SK-N-MC (cell line): ENCODE measurements around the gene GEN1.

Source experiments
- EZH2 ChIP-seq: fragments of 200-600 bp; sonication (generic); IDR thresholded peaks from one replicate; pipeline ENCODE4 v1.6.1; 2017; ENCODE audit warnings: antibody characterized with exemption
- FOXP2 ChIP-seq: optimal IDR thresholded peaks from 2 replicates; pipeline ENCODE3; 2011; ENCODE audit warnings: mild to moderate bottlenecking, moderate library complexity; ENCODE audit not compliant: insufficient read depth; ENCODE audit errors: extremely low read length, control extremely low read depth
- POLR2AphosphoS5 ChIP-seq: IDR thresholded peaks from 2 replicates; pipeline ENCODE4 v1.6.1; 2012; ENCODE audit warnings: mild to moderate bottlenecking, low read depth, low read length, borderline replicate concordance

- TF ChIP-seq POLR2AphosphoS5 (no peak), EZH2 (no peak), FOXP2 (no peak)
Observed at GRCh38 chr2:17729880-17730279, 24.1 kb upstream of the GEN1 start.
